ENCODE results near the gene TPCN1. TPM values are rescaled to one million over a fixed set of nuclear protein-coding genes. Genes with fewer than 3 reads are reported as not detected.

The TPCN1 gene
- total and polyA plus RNA-seq, 2 of the 8 experiments (the other 6 are each of a cell fraction or from before 2014, with no cell fraction given): 14.9 to 21.4 TPM

GRCh38 chr12:113172185-113172584, 49.1 kb upstream of the TPCN1 start:
- Histone ChIP-seq H3K4me2 (ENCODE audit: insufficient read depth in 1 of 2, low read depth in 2 of 2, low read length in 2 of 2) (no peak overlapping the region), H3K4ac (replicated peaks; ENCODE audit: insufficient read length, low read depth, low read length) (no peak overlapping the region), H2AFZ (ENCODE audit: low read length) (no peak overlapping the region), H3K79me1 (ENCODE audit: low read depth, low read length) (no peaks in the 10 kb centered on the region), H3K4me3 (ENCODE audit: extremely low read depth in 1 of 4, insufficient read depth in 2 of 4, low read depth in 3 of 4, low read length in 4 of 4) (no peak overlapping the region), H3K23ac (ENCODE audit: insufficient read length) (no peak overlapping the region), H3K79me2 (ENCODE audit: control insufficient read depth in 1 of 2, insufficient read depth in 2 of 2, low read length in 2 of 2) (no peaks in the 10 kb centered on the region), H3K23me2 (ENCODE audit: low read depth, low read length) (no peaks in the 10 kb centered on the region), H2AK5ac (ENCODE audit: low read depth, low read length) (no peak overlapping the region), H3K27ac (ENCODE audit: low read depth, low read length) (no peak overlapping the region), H4K5ac (ENCODE audit: insufficient read length, low read depth, low read length) (no peak overlapping the region), H3K14ac (ENCODE audit: insufficient read length) (no peak overlapping the region), H2BK15ac (ENCODE audit: low read length) (no peak overlapping the region), H4K91ac (replicated peaks; ENCODE audit: insufficient read length, low read length) (no peak overlapping the region), H3K27me3 (replicated peaks in 1 of 4; ENCODE audit: control insufficient read depth in 3 of 4, extremely low read depth in 1 of 4, insufficient read depth in 3 of 4, low read length in 3 of 4) (no peaks in the 10 kb centered on the region), H2BK120ac (replicated peaks; ENCODE audit: low read depth, low read length) (no peak overlapping the region), H3K36me3 (ENCODE audit: control insufficient read depth in 2 of 4, insufficient read depth in 4 of 4, low read length in 3 of 4) (peaks cover 26 to 60% (median 52%) of the 10 kb centered on the region in 4 experiments), H3K4me1 (replicated peaks in 1 of 4; ENCODE audit: control insufficient read depth in 3 of 4, insufficient read depth in 4 of 4, low read length in 3 of 4) (no peaks in the 10 kb centered on the region), H4K20me1 (replicated peaks in 1 of 2; ENCODE audit: control insufficient read depth in 1 of 2, insufficient read depth in 2 of 2, low read length in 2 of 2) (peaks cover 6 to 14% of the 10 kb centered on the region in 2 experiments), H3K56ac (replicated peaks; ENCODE audit: insufficient read length, low read depth, low read length) (no peak overlapping the region), H2BK5ac (ENCODE audit: low read depth, low read length) (no peak overlapping the region), H3K9me3 (ENCODE audit: insufficient read depth in 2 of 2, low read depth in 1 of 2, low read length in 1 of 2) (no peaks in the 10 kb centered on the region), H3K9ac (replicated peaks in 1 of 4; ENCODE audit: extremely low read depth in 1 of 4, low read depth in 3 of 4, low read length in 3 of 4) (no peak overlapping the region), H4K8ac (ENCODE audit: extremely low read depth, insufficient read depth, low read length) (no peak overlapping the region), H3K18ac (ENCODE audit: extremely low read depth, low read length) (no peak overlapping the region), H2BK12ac (ENCODE audit: low read depth, low read length) (no peak overlapping the region), H2BK20ac (ENCODE audit: low read length) (no peak overlapping the region)
- TF ChIP-seq TEAD4 (IDR thresholded peaks at IDR 0.05; ENCODE audit: low read depth, low read length): no peak
- no peak for TF ChIP-seq SP1 (IDR thresholded peaks at IDR 0.05; ENCODE audit: low read depth, low read length)
- TF ChIP-seq POLR2AphosphoS5 (IDR thresholded peaks at IDR 0.05; ENCODE audit: low read depth, low read length): no peak
- TF ChIP-seq CREB1 (IDR thresholded peaks at IDR 0.05): no peak
- no peak for TF ChIP-seq POLR2A (IDR thresholded peaks at IDR 0.05; ENCODE audit: control extremely low read depth in 1 of 2, low read depth in 2 of 2, low read length in 2 of 2)
- TF ChIP-seq GTF2F1 (IDR thresholded peaks at IDR 0.05; ENCODE audit: borderline replicate concordance, low read depth, low read length): no peak
- no peak for TF ChIP-seq MAFK (IDR thresholded peaks at IDR 0.05; ENCODE audit: low read depth, low read length)
- TF ChIP-seq SRF (IDR thresholded peaks at IDR 0.05; ENCODE audit: low read depth, low read length): no peak
- TF ChIP-seq PHF8 (conservative IDR thresholded peaks at IDR 0.05; ENCODE audit: low read depth, low read length): no peak
- TF ChIP-seq BCL11A (IDR thresholded peaks at IDR 0.05; ENCODE audit: low read depth in 2 of 2, low read length in 2 of 2): no peak
- TF ChIP-seq ASH2L (IDR thresholded peaks at IDR 0.05; ENCODE audit: low read length): no peak
- TF ChIP-seq SP2 (IDR thresholded peaks at IDR 0.05; ENCODE audit: low read length): no peak
- ChIA-PET CTCF (ENCODE audit: partially characterized antibody) (interaction anchor here (0.7 to 8.8 kb wide), 12 partner anchors 11 to 179 kb away, joined by 3 to 114 read pairs (median 4); partner anchors contain the start of gene RASAL1), POLR2A (ENCODE audit: partially characterized antibody) (interaction anchor here (0.5 to 4.7 kb wide), 4 partner anchors 9 to 15 kb away, joined by 3 to 28 read pairs (median 6); partner anchors contain the start of genes DDX54 and RITA1)
- WGBS, 2 experiments (ENCODE audit: extremely low coverage in 1 of 2, insufficient coverage in 1 of 2, insufficient read length in 1 of 2, insufficient replicate concordance in 2 of 2, low coverage in 1 of 2, low lambda C conversion rate in 2 of 2, missing lambda C conversion rate in 1 of 2): 93% methylated on average over 20 of the region's 20 CpGs; no CpG with 5 or more reads in 1 of the 2 experiments
- DNase-seq (ENCODE audit: low read depth in 1 of 2, low spot score in 2 of 2) (no peak), FAIRE-seq (no peak)

Data from H1 (cell line).